Coronary artery (tissue), 2 donors: ENCODE results near the gene AKAIN1.

Experiments
- DNase-seq: peaks from one replicate; pipeline ENCODE4 v3.0.0-alpha.2; 2017; ENCODE audit warnings: low spot score
- H3K27ac ChIP-seq, 2 donors: fragments of 200-600 bp; sonication (generic); one replicate each; pipeline ENCODE4 v1.5.1; 2016 to 2019
- H3K4me3 ChIP-seq: fragments of 200-600 bp; sonication (generic); 2 replicates; pipeline ENCODE4 v1.5.1; 2016; ENCODE audit warnings: mild to moderate bottlenecking, moderate library complexity
- CTCF ChIP-seq: fragments of 200-600 bp; sonication (generic); IDR thresholded peaks from one replicate; pipeline ENCODE4 v1.5.1; 2019; ENCODE audit warnings: antibody characterized with exemption

Gene AKAIN1

GRCh38 chr18:5152343-5153020 is 44.6 kb downstream of the AKAIN1 start:
- DNase-seq = no peak
- TF ChIP-seq CTCF = no peak
- Histone ChIP-seq H3K4me3 (no peak overlapping the region), H3K27ac (no peak overlapping the region)

- no peak for DNase-seq
- no peak overlapping the region for H3K4me3 ChIP-seq
- no peak for TF ChIP-seq CTCF
- no peak overlapping the region for H3K27ac ChIP-seq
These were observed 46.2 kb downstream of the AKAIN1 start for GRCh38 chr18:5150894-5151293.

GRCh38 chr18:5146093-5146492 is 51.0 kb downstream of the AKAIN1 start:
- DNase-seq = no peak
- H3K27ac ChIP-seq = no peak overlapping the region
- no peak for TF ChIP-seq CTCF
- no peak overlapping the region for H3K4me3 ChIP-seq

- no peak for DNase-seq
- no peak overlapping the region for H3K4me3 ChIP-seq
- H3K27ac ChIP-seq = no peak overlapping the region
- no peak for TF ChIP-seq CTCF
These were observed 51.8 kb downstream of the AKAIN1 start for GRCh38 chr18:5145168-5145825.

GRCh38 chr18:5144629-5145028 is 52.4 kb downstream of the AKAIN1 start:
- TF ChIP-seq CTCF = no peak
- Histone ChIP-seq H3K27ac (no peak overlapping the region), H3K4me3 (no peak overlapping the region)
- no peak for DNase-seq

GRCh38 chr18:5142859-5143258 is 54.2 kb downstream of the AKAIN1 start:
- DNase-seq = no peak
- no peak for TF ChIP-seq CTCF
- no peak overlapping the region for H3K27ac ChIP-seq
- H3K4me3 ChIP-seq = no peak overlapping the region

GRCh38 chr18:5142131-5142530 is 54.9 kb downstream of the AKAIN1 start:
- no peak for TF ChIP-seq CTCF
- Histone ChIP-seq H3K27ac (no peak overlapping the region), H3K4me3 (no peak overlapping the region)
- no peak for DNase-seq
